ENCODE measurements around the gene ENPP1. TPM values are rescaled to one million over a fixed set of nuclear protein-coding genes. Genes with fewer than 3 reads are reported as not detected.

ENPP1 gene
- total and polyA plus RNA-seq, 3 donors from 2014 or later = 8.3 to 16.0 (median 12.0) TPM

GRCh38 chr6:131828080-131828479 lies 20.3 kb downstream of the ENPP1 start:
- DNase-seq = no peak
- TF ChIP-seq CTCF (IDR thresholded peaks at IDR 0.05) = no peak
- TF ChIP-seq POLR2A (IDR thresholded peaks at IDR 0.05) = no peak
- intact Hi-C loops (cut with DNase I; ENCODE audit: low total_unique reads) = no loop called here
- Histone ChIP-seq H3K4me3 (no peak overlapping the region), H3K27ac (peak overlapping the region in 1 of 2 donors; percentile 70), H3K4me1 (peaks cover 7% of the 10 kb centered on the region), H3K9me3 (no peaks in the 10 kb centered on the region), H3K36me3 (ENCODE audit: low read depth, missing control alignments) (no peaks in the 10 kb centered on the region), H3K27me3 (no peaks in the 10 kb centered on the region)
- 75 to 80% methylated on average over 7 of the region's 7 CpGs for WGBS, 2 donors

GRCh38 chr6:131828951-131829350 lies 21.1 kb downstream of the ENPP1 start:
- 40 to 52% methylated on average over 2 of the region's 2 CpGs for WGBS, 2 donors
- H3K27ac ChIP-seq = peak overlapping the region in 1 of 2 donors; percentile 70
- intact Hi-C loops (cut with DNase I; ENCODE audit: low total_unique reads) = no loop called here

GRCh38 chr6:131831392-131831791 lies 23.6 kb downstream of the ENPP1 start:
- peaks cover 7% of the 10 kb centered on the region for H3K4me1 ChIP-seq
- DNase-seq = no peak
- intact Hi-C loops (cut with DNase I; ENCODE audit: low total_unique reads) = no loop called here
- H3K27me3 ChIP-seq = no peaks in the 10 kb centered on the region
- 27 to 44% methylated on average over 4 of the region's 4 CpGs for WGBS, 2 donors
- no peaks in the 10 kb centered on the region for H3K9me3 ChIP-seq
- no peaks in the 10 kb centered on the region for H3K36me3 ChIP-seq (ENCODE audit: low read depth, missing control alignments)
- no peak overlapping the region for H3K4me3 ChIP-seq
- H3K27ac ChIP-seq = peak overlapping the region in 1 of 2 donors; percentile 5
- TF ChIP-seq POLR2A (IDR thresholded peaks at IDR 0.05) = no peak
- TF ChIP-seq CTCF (IDR thresholded peaks at IDR 0.05) = no peak

More at GRCh38 chr6:131828951-131829350, 21.1 kb downstream of the ENPP1 start:
- no peak for DNase-seq
- TF ChIP-seq CTCF (IDR thresholded peaks at IDR 0.05) = no peak
- no peak for TF ChIP-seq POLR2A (IDR thresholded peaks at IDR 0.05)
- Histone ChIP-seq H3K4me3 (no peak overlapping the region), H3K9me3 (no peaks in the 10 kb centered on the region), H3K27me3 (no peaks in the 10 kb centered on the region), H3K36me3 (ENCODE audit: low read depth, missing control alignments) (no peaks in the 10 kb centered on the region), H3K4me1 (peaks cover 7% of the 10 kb centered on the region)

GRCh38 chr6:131831886-131832285 lies 24.1 kb downstream of the ENPP1 start:
- WGBS, 2 donors = 46 to 47% methylated on average over 1 of the region's 1 CpG
- peaks cover 7% of the 10 kb centered on the region for H3K4me1 ChIP-seq
- no peaks in the 10 kb centered on the region for H3K36me3 ChIP-seq (ENCODE audit: low read depth, missing control alignments)
- TF ChIP-seq POLR2A (IDR thresholded peaks at IDR 0.05) (no peak), CTCF (IDR thresholded peaks at IDR 0.05) (no peak)
- H3K27me3 ChIP-seq = no peaks in the 10 kb centered on the region
- H3K9me3 ChIP-seq = no peaks in the 10 kb centered on the region
- intact Hi-C loops (cut with DNase I; ENCODE audit: low total_unique reads) = no loop called here
- peak overlapping the region in 1 of 2 donors; percentile 5 for H3K27ac ChIP-seq
- H3K4me3 ChIP-seq = no peak overlapping the region
- no peak for DNase-seq

GRCh38 chr6:131832363-131832762 lies 24.5 kb downstream of the ENPP1 start:
- DNase-seq = no peak
- intact Hi-C loops (cut with DNase I; ENCODE audit: low total_unique reads) = no loop called here
- TF ChIP-seq POLR2A (IDR thresholded peaks at IDR 0.05) = no peak
- Histone ChIP-seq H3K4me3 (no peak overlapping the region), H3K27me3 (no peaks in the 10 kb centered on the region), H3K27ac (peak overlapping the region in 1 of 2 donors; percentile 5), H3K4me1 (peaks cover 7% of the 10 kb centered on the region), H3K9me3 (no peaks in the 10 kb centered on the region), H3K36me3 (ENCODE audit: low read depth, missing control alignments) (no peaks in the 10 kb centered on the region)
- WGBS, 2 donors = 94 to 100% methylated on average over 1 of the region's 1 CpG
